ENCODE measurements around the gene OR1K1.
"Not testable (repeated sequence)": the region's sequence is repeated elsewhere in the genome, so short reads cannot be mapped to it uniquely, and the experiment has no call there.

Gene OR1K1

DNA sequence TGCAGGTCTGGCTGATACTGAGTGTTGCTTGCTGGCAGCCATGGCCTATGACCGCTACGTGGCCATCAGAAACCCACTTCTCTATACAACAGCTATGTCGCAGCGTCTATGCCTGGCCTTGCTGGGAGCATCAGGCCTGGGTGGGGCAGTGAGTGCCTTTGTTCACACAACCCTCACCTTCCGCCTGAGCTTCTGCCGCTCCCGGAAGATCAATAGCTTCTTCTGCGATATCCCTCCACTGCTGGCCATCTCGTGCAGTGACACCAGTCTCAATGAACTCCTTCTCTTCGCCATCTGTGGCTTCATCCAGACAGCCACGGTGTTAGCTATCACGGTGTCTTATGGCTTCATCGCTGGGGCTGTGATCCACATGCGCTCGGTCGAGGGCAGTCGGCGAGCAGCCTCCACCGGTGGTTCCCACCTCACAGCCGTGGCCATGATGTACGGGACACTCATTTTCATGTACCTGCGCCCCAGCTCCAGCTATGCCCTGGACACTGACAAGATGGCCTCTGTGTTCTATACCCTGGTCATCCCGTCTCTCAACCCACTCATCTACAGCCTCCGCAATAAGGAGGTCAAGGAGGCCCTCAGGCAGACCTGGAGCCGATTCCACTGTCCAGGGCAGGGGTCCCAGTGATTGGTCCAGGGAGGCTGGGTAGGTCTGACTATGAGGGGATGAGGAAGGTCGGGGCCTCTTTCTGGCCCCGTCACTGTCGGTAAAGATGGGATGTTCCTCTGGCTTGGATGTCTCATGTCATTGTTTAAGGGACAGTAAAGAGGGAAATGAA lies 10.5 kb upstream of the OR1K1 start:
- Histone ChIP-seq H3K4me3 (ENCODE audit: low read length) (no peak overlapping the region), H3K36me3 (ENCODE audit: insufficient read depth, low read length) (no peaks in the 10 kb centered on the region), H3K9me3 (replicated peaks; ENCODE audit: low read length) (no peaks in the 10 kb centered on the region)

DNA sequence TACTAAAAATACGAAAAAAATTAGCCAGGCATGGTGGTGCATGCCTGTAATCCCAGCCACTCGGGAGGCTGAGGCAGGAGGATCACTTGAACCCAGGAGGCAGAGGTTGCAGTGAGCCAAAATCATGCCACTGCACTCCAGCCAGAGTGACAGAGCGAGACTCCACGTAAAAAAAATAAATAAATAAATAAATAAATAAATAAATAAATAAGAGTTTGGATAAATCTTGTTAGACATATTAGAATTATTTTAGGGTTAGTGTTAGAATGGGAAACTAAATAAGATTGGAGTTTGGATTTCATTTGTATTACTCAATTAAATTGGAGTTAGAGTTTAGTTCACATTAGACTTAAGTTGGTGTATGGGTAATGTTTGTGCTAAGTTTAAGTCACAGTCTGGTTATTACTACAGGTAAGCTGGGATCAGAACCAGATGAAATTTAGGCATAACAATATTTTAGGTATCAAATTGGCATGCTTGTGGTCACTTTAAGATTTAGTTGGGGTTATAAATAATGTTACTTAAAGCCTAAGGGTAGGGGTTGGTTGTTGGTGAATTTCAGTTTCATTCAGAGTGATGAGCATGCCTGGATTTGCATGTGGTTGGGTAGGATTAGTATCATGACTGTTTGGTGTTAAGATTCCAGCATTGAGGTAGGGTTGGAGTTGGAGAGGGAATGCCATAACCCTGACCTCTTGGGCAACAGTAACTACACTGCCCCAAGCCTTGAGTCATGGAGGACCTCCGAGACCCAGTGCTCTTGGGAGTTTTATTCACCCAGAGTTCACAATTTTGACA lies 7.9 kb upstream of the OR1K1 start:
- Histone ChIP-seq H3K4me2 (ENCODE audit: low read length) (no peak overlapping the region), H3K9me3 (replicated peaks; ENCODE audit: low read length) (no peaks in the 10 kb centered on the region), H3K9ac (ENCODE audit: low read depth, low read length) (no peak overlapping the region), H3K27me3 (ENCODE audit: control insufficient read depth, insufficient read depth, low read length) (no peaks in the 10 kb centered on the region), H3K4me3 (ENCODE audit: low read length) (no peak overlapping the region), H3K36me3 (ENCODE audit: insufficient read depth, low read length) (no peaks in the 10 kb centered on the region), H3K4me1 (ENCODE audit: control insufficient read depth, insufficient read depth, low read length) (no peaks in the 10 kb centered on the region)

More for the DNA sequence above, 10.5 kb upstream of the OR1K1 start:
- Histone ChIP-seq H3K4me2 (ENCODE audit: low read length) (no peak overlapping the region), H3K9ac (ENCODE audit: low read depth, low read length) (no peak overlapping the region), H3K4me1 (ENCODE audit: control insufficient read depth, insufficient read depth, low read length) (no peaks in the 10 kb centered on the region), H3K27me3 (ENCODE audit: control insufficient read depth, insufficient read depth, low read length) (no peaks in the 10 kb centered on the region)

GRCh38 chr9:122797316-122798063 lies 2.4 kb upstream of the OR1K1 start:
- no peak overlapping the region for H3K4me3 ChIP-seq (ENCODE audit: low read length)
- H3K9me3 ChIP-seq (replicated peaks; ENCODE audit: low read length): no peaks in the 10 kb centered on the region
- H3K4me1 ChIP-seq (ENCODE audit: control insufficient read depth, insufficient read depth, low read length): no peaks in the 10 kb centered on the region
- H3K36me3 ChIP-seq (ENCODE audit: insufficient read depth, low read length): no peaks in the 10 kb centered on the region
- no peaks in the 10 kb centered on the region for H3K27me3 ChIP-seq (ENCODE audit: control insufficient read depth, insufficient read depth, low read length)
- H3K4me2 ChIP-seq (ENCODE audit: low read length): no peak overlapping the region
- no peak overlapping the region for H3K9ac ChIP-seq (ENCODE audit: low read depth, low read length)

GRCh38 chr9:122806661-122807060 lies 6.7 kb downstream of the OR1K1 start:
- Histone ChIP-seq H3K36me3 (ENCODE audit: insufficient read depth, low read length) (no peaks in the 10 kb centered on the region), H3K27me3 (ENCODE audit: control insufficient read depth, insufficient read depth, low read length) (no peaks in the 10 kb centered on the region), H3K9me3 (replicated peaks; ENCODE audit: low read length) (no peaks in the 10 kb centered on the region), H3K4me3 (ENCODE audit: low read length) (no peak overlapping the region), H3K4me2 (ENCODE audit: low read length) (no peak overlapping the region), H3K9ac (ENCODE audit: low read depth, low read length) (no peak overlapping the region), H3K4me1 (ENCODE audit: control insufficient read depth, insufficient read depth, low read length) (no peaks in the 10 kb centered on the region)

DNA sequence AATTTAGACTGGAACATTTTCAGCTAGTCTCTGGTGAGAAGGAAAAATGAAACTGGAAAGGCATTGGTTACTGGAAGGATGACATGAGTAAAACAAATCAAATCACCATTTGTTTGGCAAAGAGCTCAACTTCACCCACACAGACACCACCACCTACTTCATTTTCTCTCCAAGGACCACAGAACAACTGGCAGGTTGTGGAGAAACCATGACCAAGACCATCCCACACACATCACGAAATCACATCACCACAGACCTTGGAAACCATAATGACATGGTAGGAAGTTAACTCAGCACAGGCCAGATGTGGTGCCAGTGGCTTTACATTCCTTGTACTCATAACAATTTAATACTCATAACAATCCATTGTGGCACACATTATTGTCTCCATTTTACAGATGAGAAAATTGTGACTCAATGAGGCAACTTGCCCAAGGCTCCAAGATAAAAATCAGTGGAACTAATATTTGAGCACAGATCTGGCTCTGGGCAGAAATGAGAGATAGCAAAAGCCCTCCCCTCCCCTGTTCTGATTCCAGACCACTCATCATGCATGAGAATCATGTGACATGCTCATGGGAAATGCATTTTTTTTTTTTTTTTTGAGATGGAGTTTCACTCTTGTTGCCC lies 7.5 kb downstream of the OR1K1 start:
- Histone ChIP-seq H3K9ac (ENCODE audit: low read depth, low read length) (no peak overlapping the region), H3K9me3 (replicated peaks; ENCODE audit: low read length) (no peaks in the 10 kb centered on the region), H3K27me3 (ENCODE audit: control insufficient read depth, insufficient read depth, low read length) (no peaks in the 10 kb centered on the region), H3K4me1 (ENCODE audit: control insufficient read depth, insufficient read depth, low read length) (no peaks in the 10 kb centered on the region), H3K4me2 (ENCODE audit: low read length) (no peak overlapping the region), H3K36me3 (ENCODE audit: insufficient read depth, low read length) (no peaks in the 10 kb centered on the region), H3K4me3 (ENCODE audit: low read length) (no peak overlapping the region)

GRCh38 chr9:122808141-122808540 lies 8.2 kb downstream of the OR1K1 start:
- no peaks in the 10 kb centered on the region for H3K36me3 ChIP-seq (ENCODE audit: insufficient read depth, low read length)
- no peaks in the 10 kb centered on the region for H3K27me3 ChIP-seq (ENCODE audit: control insufficient read depth, insufficient read depth, low read length)
- H3K4me2 ChIP-seq (ENCODE audit: low read length): no peak overlapping the region
- no peak overlapping the region for H3K4me3 ChIP-seq (ENCODE audit: low read length)
- no peak overlapping the region for H3K9ac ChIP-seq (ENCODE audit: low read depth, low read length)
- H3K9me3 ChIP-seq (replicated peaks; ENCODE audit: low read length): no peaks in the 10 kb centered on the region
- H3K4me1 ChIP-seq (ENCODE audit: control insufficient read depth, insufficient read depth, low read length): no peaks in the 10 kb centered on the region

DNA sequence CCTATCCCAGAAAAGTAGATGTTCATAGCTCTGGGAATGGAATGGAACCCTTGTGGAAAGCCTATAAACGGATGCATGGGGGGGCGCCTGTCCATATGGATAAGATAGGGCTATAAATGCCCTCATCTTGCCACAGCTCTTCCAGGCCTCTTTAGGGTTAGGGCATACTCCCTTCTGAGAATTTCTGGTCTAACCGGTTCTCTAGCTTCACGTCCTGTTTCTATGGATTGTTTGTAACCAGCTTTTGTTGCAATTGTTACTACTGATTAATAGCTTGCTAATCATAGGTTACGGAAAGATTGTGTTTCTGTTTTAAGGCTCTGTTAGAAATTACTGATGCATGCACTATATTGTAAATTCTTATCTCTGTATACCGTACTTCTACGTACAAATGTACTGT lies 9.3 kb downstream of the OR1K1 start:
- not testable (repeated sequence) for H3K4me2 ChIP-seq (ENCODE audit: low read length); H3K4me3 ChIP-seq (ENCODE audit: low read length); H3K9ac ChIP-seq (ENCODE audit: low read depth, low read length); H3K36me3 ChIP-seq (ENCODE audit: insufficient read depth, low read length); H3K4me1 ChIP-seq (ENCODE audit: control insufficient read depth, insufficient read depth, low read length); H3K9me3 ChIP-seq (replicated peaks; ENCODE audit: low read length); H3K27me3 ChIP-seq (ENCODE audit: control insufficient read depth, insufficient read depth, low read length)

GRCh38 chr9:122810306-122810946 lies 10.5 kb downstream of the OR1K1 start:
- Histone ChIP-seq H3K4me3 (ENCODE audit: low read length) (no peak overlapping the region), H3K9ac (ENCODE audit: low read depth, low read length) (no peak overlapping the region), H3K9me3 (replicated peaks; ENCODE audit: low read length) (no peaks in the 10 kb centered on the region), H3K36me3 (ENCODE audit: insufficient read depth, low read length) (no peaks in the 10 kb centered on the region), H3K4me2 (ENCODE audit: low read length) (no peak overlapping the region), H3K4me1 (ENCODE audit: control insufficient read depth, insufficient read depth, low read length) (peaks cover under 1% of the 10 kb centered on the region), H3K27me3 (ENCODE audit: control insufficient read depth, insufficient read depth, low read length) (no peaks in the 10 kb centered on the region)

DNA sequence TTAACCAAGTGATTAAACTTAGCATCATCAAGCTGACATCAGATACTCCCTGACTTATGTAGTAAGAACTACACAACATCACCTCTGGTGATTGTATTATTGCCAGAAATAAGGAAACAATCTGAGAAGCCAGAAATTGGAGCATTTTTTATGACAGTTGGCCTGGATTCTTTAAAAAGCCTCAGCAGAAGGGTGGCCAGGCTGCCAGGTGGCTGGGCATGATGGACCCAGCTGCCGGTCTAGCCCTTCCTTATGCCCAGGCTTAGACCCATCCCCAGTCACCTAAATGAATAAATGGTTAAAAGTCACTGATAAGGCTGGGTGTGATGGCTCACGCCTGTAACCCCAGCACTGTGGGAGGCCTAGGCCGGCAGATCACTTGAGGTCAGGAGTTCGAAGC lies 12.8 kb downstream of the OR1K1 start:
- peaks cover 4% of the 10 kb centered on the region for H3K36me3 ChIP-seq (ENCODE audit: insufficient read depth, low read length)
- H3K27me3 ChIP-seq (ENCODE audit: control insufficient read depth, insufficient read depth, low read length): no peaks in the 10 kb centered on the region
- peaks cover 4% of the 10 kb centered on the region for H3K4me1 ChIP-seq (ENCODE audit: control insufficient read depth, insufficient read depth, low read length)
- H3K4me3 ChIP-seq (ENCODE audit: low read length): no peak overlapping the region
- no peak overlapping the region for H3K4me2 ChIP-seq (ENCODE audit: low read length)
- no peak overlapping the region for H3K9ac ChIP-seq (ENCODE audit: low read depth, low read length)
- H3K9me3 ChIP-seq (replicated peaks; ENCODE audit: low read length): no peaks in the 10 kb centered on the region

DNA sequence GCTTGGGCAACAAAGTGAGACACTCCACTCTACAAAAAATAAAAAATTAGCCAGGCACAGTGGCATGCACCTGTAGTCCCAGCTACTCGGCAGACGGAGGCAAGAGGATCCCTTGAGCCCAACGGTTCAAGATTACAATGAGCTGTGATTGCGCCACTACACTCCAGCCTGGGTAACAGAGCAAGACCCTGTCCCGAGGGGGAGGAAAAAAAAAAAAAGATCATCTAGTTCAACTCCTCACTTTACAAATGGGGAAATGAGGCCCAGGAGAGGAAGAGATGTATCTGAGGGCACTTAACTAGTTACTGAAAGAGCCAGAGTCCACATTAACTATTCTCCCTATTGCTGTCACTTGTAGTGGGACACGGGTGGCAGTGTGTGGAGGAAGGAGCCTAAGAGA lies 14.6 kb downstream of the OR1K1 start:
- H3K4me1 ChIP-seq (ENCODE audit: control insufficient read depth, insufficient read depth, low read length): peaks cover 14% of the 10 kb centered on the region
- peaks cover 4% of the 10 kb centered on the region for H3K36me3 ChIP-seq (ENCODE audit: insufficient read depth, low read length)
- no peaks in the 10 kb centered on the region for H3K27me3 ChIP-seq (ENCODE audit: control insufficient read depth, insufficient read depth, low read length)
- H3K4me2 ChIP-seq (ENCODE audit: low read length): no peak overlapping the region
- no peak overlapping the region for H3K4me3 ChIP-seq (ENCODE audit: low read length)
- H3K9me3 ChIP-seq (replicated peaks; ENCODE audit: low read length): no peaks in the 10 kb centered on the region
- no peak overlapping the region for H3K9ac ChIP-seq (ENCODE audit: low read depth, low read length)

- Histone ChIP-seq H3K27me3 (ENCODE audit: control insufficient read depth, insufficient read depth, low read length) (no peaks in the 10 kb centered on the region), H3K36me3 (ENCODE audit: insufficient read depth, low read length) (peaks cover 10% of the 10 kb centered on the region), H3K9me3 (replicated peaks; ENCODE audit: low read length) (no peaks in the 10 kb centered on the region), H3K4me3 (ENCODE audit: low read length) (no peak overlapping the region), H3K9ac (ENCODE audit: low read depth, low read length) (no peak overlapping the region), H3K4me2 (ENCODE audit: low read length) (no peak overlapping the region), H3K4me1 (ENCODE audit: control insufficient read depth, insufficient read depth, low read length) (peaks cover 23% of the 10 kb centered on the region)
Observed at GRCh38 chr9:122815544-122815943, 15.6 kb downstream of the OR1K1 start.

All from skeletal muscle satellite cell (primary cell).